Stimulated activated CD8-positive, alpha-beta memory T cell treated with anti-CD3 and anti-CD28 coated beads, Interleukin-7, amount 100 ng/mL, for 1 hour (primary cell): Measurements from ENCODE around the gene MYO1E.

Experiments used
- DNase-seq, 2 donors: peaks; one replicate each; pipeline ENCODE4 v3.0.0-alpha.2; 2020; ENCODE audit warnings: low read depth in 2 of 2

Gene MYO1E

DNA sequence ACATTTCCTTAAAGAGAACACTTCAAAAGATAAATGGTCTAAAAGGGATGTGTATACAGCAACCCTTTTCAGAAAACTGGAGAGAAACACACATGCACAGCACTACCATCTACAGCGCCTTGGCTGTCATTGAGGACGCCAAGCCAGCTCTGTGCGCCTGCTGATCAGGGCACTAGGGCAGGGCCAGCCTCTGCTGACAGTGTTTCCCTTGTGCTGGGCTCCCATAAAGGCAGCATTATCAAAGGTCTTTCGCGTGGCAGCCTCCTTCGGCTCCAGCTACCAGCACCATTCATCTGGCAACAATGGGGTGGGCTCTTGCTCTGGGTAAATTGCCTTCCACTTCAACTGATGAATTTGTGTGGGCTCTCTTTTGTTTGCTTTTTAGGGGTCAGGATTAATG, 112.6 kb downstream of the MYO1E start:
- no peak for DNase-seq

DNA sequence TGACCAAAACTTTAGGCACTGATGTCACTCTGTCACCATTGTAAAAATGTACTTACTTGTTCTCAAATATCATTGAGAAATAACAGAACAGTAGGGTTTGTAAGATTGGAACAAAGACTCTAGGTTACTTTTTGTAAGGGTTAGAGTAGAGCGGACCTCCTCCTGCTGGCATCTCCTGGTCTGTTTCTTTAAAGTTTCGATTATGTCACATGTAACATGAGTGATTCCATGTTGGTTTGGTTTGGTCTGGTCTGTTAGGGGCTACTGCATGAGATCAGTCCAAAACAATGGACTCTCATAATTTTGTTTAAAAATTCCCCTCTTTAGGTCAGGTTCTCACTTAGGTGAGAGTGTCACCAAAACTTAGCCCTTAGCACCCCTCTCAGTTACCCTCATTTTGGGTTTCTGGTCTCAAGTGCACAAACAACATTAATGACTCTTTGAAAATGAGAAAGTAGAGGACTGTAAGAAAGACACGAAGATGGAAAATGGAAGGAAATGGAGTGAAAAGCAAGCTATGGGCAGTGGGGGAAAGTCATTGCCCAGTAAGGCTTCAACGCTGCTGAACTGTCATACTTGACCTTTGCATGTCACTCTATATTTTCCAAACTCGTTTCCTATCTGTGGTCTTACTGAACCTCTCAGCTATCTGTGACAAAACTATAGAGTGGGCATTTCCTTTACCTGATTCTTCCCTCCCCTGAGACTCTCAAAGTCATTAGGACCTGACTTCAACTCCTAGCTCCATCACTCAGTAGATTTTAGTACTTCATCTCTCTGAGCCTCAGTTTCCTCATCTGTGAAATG, 113.3 kb downstream of the MYO1E start:
- DNase-seq, result no peak

GRCh38 chr15:59258317-59258716, 114.4 kb downstream of the MYO1E start:
- DNase-seq, result no peak

GRCh38 chr15:59257140-59257539, 115.5 kb downstream of the MYO1E start:
- DNase-seq, result no peak

DNA sequence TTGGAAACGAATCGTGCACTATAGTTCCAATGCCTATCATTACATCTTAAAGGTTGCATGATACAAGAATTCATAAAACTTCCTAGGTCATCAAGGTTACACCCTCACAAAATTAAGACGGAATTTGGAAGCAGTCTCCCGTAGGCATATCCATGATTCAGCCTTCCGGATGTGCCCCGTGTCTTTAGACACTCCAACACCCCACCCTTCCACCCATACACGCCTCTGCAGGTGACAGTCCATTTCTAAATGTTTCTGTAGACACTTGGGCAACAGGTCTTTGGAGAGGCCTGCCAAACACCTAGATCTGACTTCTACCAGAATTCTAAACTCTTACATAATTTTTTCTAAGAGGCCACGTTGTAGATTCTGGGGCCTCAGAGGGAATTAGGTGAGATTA, 116.2 kb downstream of the MYO1E start:
- DNase-seq, result no peak

GRCh38 chr15:59255680-59256336, 116.9 kb downstream of the MYO1E start:
- no peak for DNase-seq

DNA sequence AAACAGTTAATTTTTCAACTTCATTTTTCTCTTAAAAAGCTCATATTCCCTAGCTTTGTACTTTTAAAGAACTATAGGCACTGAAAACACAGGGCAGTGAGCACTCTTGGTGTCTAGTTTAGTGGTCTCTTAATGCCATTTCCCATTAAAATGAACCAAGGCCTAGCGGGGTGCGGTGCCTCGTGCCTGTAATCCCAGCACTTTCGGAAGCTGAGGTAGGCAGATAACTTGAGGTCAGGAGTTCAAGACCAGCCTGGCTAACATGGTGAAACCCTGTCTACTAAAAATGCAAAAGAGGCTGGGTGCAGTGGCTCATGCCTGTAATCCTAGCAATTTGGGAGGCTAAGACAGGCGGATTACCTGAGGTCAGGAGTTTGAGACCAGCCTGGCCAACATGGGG, 120.5 kb downstream of the MYO1E start:
- DNase-seq, result no peak

DNA sequence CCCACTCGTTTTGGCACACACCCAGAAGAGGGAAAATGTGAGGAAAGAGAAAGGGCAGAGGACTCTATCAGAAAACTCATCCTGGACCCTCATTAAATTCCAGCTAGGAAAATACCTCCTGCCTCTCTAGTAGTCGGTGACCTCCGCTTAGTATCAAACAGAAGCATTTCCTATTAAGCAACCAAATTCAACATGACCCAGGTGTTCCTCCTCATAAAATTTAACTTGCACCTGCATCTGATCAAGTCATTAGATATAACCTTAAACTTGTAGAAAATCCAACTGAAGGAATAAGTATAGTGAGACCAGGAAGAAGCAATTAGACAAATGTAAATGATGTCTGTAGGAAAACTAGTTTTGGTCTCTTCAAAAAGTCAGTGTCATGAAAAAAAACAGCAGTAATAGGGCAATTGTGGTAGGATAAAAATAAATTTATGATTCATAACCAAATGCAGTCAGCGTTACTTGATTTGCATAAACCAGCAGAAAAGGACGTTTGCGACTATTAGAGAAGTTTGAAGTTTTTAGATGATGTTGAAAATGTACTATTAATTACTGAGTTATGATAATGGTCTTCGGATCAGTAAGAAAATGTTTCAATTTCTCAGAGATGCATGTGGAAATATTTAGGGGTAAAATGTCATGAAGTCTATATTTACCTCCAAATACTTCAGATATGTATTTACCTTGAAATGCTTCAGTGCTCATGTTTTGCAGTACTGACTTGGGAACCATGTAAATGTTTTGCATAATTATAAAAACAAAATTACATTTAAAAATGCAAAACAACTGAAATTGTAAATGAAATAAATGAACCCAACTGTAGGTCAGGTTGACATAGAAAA, 121.4 kb downstream of the MYO1E start:
- DNase-seq, result no peak

DNA sequence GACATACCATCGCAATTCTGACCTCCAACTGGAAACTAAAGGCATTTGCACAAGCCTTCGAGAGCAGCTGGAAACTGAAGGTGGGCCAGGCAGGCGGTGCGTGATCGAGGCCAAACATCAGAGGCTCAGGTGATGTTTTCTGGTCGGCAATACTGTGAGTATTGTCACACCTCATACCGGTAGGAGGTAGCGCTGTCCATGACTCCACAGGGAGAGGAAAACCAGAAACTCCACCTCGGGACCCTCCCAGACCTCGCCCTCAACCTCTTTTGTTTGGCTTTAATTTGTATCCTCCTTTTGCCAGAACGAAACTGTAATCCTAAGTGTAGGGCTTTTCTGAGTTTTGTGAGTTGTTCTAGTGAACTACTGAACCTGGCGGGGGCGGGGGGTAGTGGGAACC, 122.4 kb downstream of the MYO1E start:
- no peak for DNase-seq

- DNase-seq, result no peak
These were observed 122.9 kb downstream of the MYO1E start for GRCh38 chr15:59249816-59250215.

GRCh38 chr15:59247364-59247763, 125.3 kb downstream of the MYO1E start:
- DNase-seq, result peak in 1 of 2 donors; percentile 30

- no peak for DNase-seq
These were observed 127.1 kb downstream of the MYO1E start for GRCh38 chr15:59245559-59245958.

DNA sequence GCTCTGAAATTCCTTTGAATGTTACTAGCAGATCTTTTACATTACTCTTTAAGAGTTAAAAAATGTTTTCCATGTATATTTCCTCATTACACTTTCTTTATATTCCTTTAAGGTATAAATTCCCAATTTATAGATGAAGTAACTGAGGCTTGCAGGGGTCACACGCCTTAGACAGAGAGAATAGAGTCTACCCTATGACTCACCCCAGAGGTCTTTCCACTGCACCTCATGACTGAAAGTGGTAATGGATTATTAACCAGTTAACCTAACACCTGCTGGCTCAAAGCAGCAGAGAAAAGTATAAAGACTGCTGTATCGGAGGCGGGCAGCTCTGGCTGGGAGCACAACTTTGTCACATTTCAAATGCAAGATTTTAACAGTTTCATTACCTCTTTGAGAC, 128.3 kb downstream of the MYO1E start:
- no peak for DNase-seq

- no peak for DNase-seq
These were observed 129.0 kb downstream of the MYO1E start for GRCh38 chr15:59243622-59244021.

DNA sequence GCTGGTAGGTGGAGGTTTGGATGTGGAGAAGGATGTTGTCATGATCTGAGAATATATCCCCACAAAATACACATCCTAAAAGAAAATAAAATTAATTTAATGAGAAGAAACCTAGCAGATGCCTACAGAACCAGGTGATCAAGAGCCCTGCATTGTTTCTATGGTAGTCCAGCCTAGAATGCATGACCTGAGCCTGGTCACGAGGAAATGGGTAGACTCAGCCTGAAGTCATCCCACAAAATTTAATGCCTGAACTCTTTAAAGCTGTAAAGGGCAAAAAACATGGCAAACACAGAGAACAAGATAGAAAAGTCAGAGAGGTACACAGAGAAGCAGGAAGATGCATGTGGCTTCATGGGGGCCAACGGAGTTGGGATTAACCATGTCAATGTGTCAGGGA, 130.0 kb downstream of the MYO1E start:
- DNase-seq, result no peak

- DNase-seq, result no peak
These were observed 132.6 kb downstream of the MYO1E start for GRCh38 chr15:59240036-59240435.

DNA sequence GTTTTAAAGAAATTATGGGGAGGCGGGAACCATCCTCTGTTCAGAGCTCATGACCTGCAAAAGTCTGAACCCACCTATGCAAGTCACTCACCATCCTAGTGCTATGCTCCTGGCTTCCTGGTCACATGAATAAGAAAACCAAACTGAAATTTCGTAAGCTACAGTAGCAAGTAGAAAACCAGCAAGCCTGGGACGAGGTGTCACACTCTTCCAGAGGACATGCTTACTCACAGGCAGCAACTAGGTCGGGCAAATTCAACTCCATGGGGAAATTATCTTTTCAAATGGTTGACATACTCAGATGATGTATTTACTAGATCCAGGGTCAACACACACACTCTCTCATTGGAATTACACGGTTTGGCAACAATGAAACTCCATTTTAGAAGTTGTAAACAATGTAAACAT, 134.7 kb downstream of the MYO1E start:
- no peak for DNase-seq

DNA sequence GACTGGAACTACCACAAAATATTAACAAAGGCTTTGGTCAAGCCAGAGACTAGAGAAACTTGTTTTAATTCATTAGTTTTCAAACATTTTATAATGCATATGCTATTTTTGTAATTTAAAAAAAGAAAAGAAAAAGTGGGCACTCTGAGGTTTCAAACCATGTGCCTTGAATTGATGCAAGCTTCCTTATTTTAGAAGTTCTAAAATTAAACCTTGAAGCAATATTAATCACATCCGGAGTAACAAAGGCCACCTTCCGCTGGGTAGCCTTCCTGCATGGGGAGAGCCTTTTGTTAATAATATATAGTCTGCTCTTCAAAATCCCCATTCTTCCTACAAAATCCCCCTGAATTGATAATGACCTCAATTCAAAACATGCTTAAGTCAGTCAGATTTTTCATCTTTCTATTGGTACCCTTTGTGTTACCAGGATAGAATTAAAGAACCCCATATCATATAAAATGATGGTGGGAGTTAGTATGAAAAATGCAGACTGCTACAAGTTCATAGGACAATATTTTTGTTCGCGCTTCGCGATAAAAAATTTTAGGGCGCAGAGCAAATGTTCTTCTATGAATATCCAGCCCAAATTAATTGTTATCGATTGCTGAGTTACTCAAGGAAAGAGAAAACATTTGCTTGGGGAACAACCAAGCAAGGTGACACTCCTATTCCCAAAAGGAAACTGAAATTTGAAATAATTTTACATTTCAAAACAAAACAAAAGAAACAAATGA, 135.4 kb downstream of the MYO1E start:
- no peak for DNase-seq

DNA sequence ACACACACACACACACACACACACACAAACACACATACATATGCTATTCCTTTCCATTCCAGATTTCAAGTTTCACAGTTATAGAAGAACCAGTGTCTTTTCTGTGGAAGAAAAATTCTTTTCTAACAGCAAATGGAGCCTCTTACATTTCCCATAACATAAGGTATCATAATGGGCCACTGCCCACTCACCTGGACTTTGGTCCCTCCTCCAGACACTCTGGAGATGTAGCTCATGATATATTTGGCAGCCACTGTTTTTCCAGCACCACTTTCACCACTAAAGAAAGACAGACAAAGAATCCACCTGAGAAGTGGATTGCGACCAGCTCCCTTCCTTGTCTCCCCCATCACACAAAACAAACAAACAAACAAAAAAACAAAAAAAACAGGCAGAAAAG, 136.3 kb downstream of the MYO1E start:
- DNase-seq, result no peak

DNA sequence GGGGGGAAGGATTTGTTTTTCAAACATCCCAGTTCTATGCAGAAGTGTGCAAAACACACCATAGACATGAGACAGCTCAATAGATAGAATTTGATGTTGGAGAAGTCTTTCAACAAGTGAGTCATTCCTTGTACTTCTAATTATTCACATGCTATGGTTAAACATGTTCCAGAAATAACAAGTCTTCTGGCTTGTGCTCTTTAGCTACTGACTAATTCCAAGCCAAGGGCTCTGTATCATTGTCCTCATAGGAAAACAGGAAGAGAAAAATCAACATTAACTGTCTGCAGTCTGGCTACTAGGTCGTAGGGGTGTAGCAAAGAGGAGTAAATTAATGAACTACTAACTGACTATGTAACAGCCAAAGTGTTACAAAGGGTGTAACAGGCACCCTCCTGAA, 140.2 kb downstream of the MYO1E start:
- DNase-seq, result no peak

GRCh38 chr15:59230531-59231055, 142.1 kb downstream of the MYO1E start:
- no peak for DNase-seq

- DNase-seq, result no peak
These were observed 143.2 kb downstream of the MYO1E start for GRCh38 chr15:59229453-59229852.
